Naive B cell (primary cell): ENCODE results near the gene CSTF2T. TPM values are rescaled to one million over a fixed set of nuclear protein-coding genes. Genes with fewer than 3 reads are reported as not detected.
A peak's percentile ranks its signal among the peaks of the same experiment; 100 is the strongest.

Experiments used
- ATAC-seq, 2 donors: fragments of 150-1000 bp; cut with Tn5 transposase; 2 replicates each; pipeline ENCODE4 v1.10.0; 2021; ENCODE audit warnings: low read depth in 2 of 2, mild to moderate bottlenecking in 2 of 2, moderate library complexity in 2 of 2
- DNase-seq: peaks from one replicate; pipeline ENCODE4 v3.0.0; 2022
- H3K27ac Mint-ChIP-seq, 6 donors: one replicate each; pipeline ENCODE4 v1.8.0; 2020 to 2022; ENCODE audit warnings: mild to moderate bottlenecking in 6 of 6, mixed read lengths in 6 of 6, moderate library complexity in 5 of 6, inconsistent platforms in 2 of 6
- H3K27me3 Mint-ChIP-seq, 3 donors: one replicate each; pipeline ENCODE4 v1.8.0; 2021 to 2022; ENCODE audit warnings: mixed read lengths in 3 of 3, mild to moderate bottlenecking in 1 of 3
- H3K36me3 Mint-ChIP-seq, 2 donors: one replicate each; pipeline ENCODE4 v1.8.0; 2020 to 2022; ENCODE audit warnings: mixed read lengths in 2 of 2, inconsistent platforms in 1 of 2, mild to moderate bottlenecking in 1 of 2
- H3K4me1 Mint-ChIP-seq, 3 donors: one replicate each; pipeline ENCODE4 v1.8.0; 2020 to 2022; ENCODE audit warnings: mixed read lengths in 3 of 3, inconsistent platforms in 1 of 3, mild to moderate bottlenecking in 1 of 3, moderate library complexity in 1 of 3
- H3K4me3 Mint-ChIP-seq, 8 donors: one replicate each; pipeline ENCODE4 v1.8.0; 2020 to 2022; ENCODE audit warnings: mild to moderate bottlenecking in 8 of 8, mixed read lengths in 8 of 8, moderate library complexity in 8 of 8, inconsistent platforms in 2 of 8
- H3K9me3 Mint-ChIP-seq, 7 donors: one replicate each; pipeline ENCODE4 v1.8.0; 2020 to 2022; ENCODE audit warnings: mixed read lengths in 7 of 7, mild to moderate bottlenecking in 5 of 7, inconsistent platforms in 2 of 7, moderate library complexity in 1 of 7
- polyA plus RNA-seq, 6 donors: library from polyadenylated mRNA; unstranded; fragments of 300-500 nt; fragmentation: Illumina TruSeq; gene quantifications; one replicate each; pipeline ENCODE4 v1.2.3, GENCODE V29; 2021; ENCODE audit warnings: low read depth in 6 of 6

Gene CSTF2T
- polyA plus RNA-seq = 10 to 100 TPM; 13.5 to 21.4 (median 17.7) TPM

- DNase-seq (peak; percentile 92), ATAC-seq (peak; percentile 91)
- peak within 1 kb of the TSS; percentile 94 to 100 (median 99) for H3K4me3 Mint-ChIP-seq
- H3K4me1 Mint-ChIP-seq = peaks cover 28 to 49% (median 39%) of the 10 kb centered on the region in 3 donors
- H3K36me3 Mint-ChIP-seq = peaks cover 7 to 15% of the 10 kb centered on the region in 2 donors
- peaks cover 0 to 7% (median 4%) of the 10 kb centered on the region in 3 donors for H3K27me3 Mint-ChIP-seq
- peaks cover 0 to 2% (median 0%) of the 10 kb centered on the region in 7 donors for H3K9me3 Mint-ChIP-seq
- peak within 1 kb of the TSS; percentile 98 to 100 (median 99) for H3K27ac Mint-ChIP-seq
Measured at GRCh38 chr10:51699475-51700227, at the start of gene CSTF2T. Gene CSTF2T, minus strand, starts transcription at chr10:51699595. Its CDS starts 46 bp downstream, at chr10:51699549.

GRCh38 chr10:51748959-51749358 lies 49.6 kb upstream of the CSTF2T start:
- Mint-ChIP-seq H3K36me3 (no peaks in the 10 kb centered on the region), H3K4me3 (no peak overlapping the region), H3K4me1 (no peaks in the 10 kb centered on the region)

GRCh38 chr10:51747216-51747615 lies 47.8 kb upstream of the CSTF2T start:
- ATAC-seq = no peak
- H3K36me3 Mint-ChIP-seq = no peaks in the 10 kb centered on the region
- peak overlapping the region in 1 of 6 donors; percentile 87 for H3K27ac Mint-ChIP-seq
- no peak for DNase-seq
- H3K9me3 Mint-ChIP-seq = no peaks in the 10 kb centered on the region
- H3K4me3 Mint-ChIP-seq = no peak overlapping the region
- H3K27me3 Mint-ChIP-seq = no peaks in the 10 kb centered on the region
- H3K4me1 Mint-ChIP-seq = peaks cover 7 to 12% (median 12%) of the 10 kb centered on the region in 3 donors

More at GRCh38 chr10:51748959-51749358, 49.6 kb upstream of the CSTF2T start:
- H3K9me3 Mint-ChIP-seq = no peaks in the 10 kb centered on the region
- DNase-seq (no peak), ATAC-seq (no peak)
- H3K27ac Mint-ChIP-seq = no peak overlapping the region
- H3K27me3 Mint-ChIP-seq = no peaks in the 10 kb centered on the region

- Mint-ChIP-seq H3K27me3 (no peaks in the 10 kb centered on the region), H3K4me1 (peaks cover 7 to 13% (median 12%) of the 10 kb centered on the region in 3 donors), H3K27ac (no peak overlapping the region), H3K36me3 (no peaks in the 10 kb centered on the region), H3K9me3 (no peaks in the 10 kb centered on the region), H3K4me3 (no peak overlapping the region)
- ATAC-seq (no peak), DNase-seq (no peak)
Measured at GRCh38 chr10:51745397-51745796, 46.0 kb upstream of the CSTF2T start.

GRCh38 chr10:51744235-51745000 lies 45.0 kb upstream of the CSTF2T start:
- no peaks in the 10 kb centered on the region for H3K27me3 Mint-ChIP-seq
- no peak overlapping the region for H3K4me3 Mint-ChIP-seq
- H3K27ac Mint-ChIP-seq = no peak overlapping the region
- no peaks in the 10 kb centered on the region for H3K36me3 Mint-ChIP-seq
- no peak for ATAC-seq
- no peak for DNase-seq
- no peaks in the 10 kb centered on the region for H3K9me3 Mint-ChIP-seq
- H3K4me1 Mint-ChIP-seq = peaks cover 7 to 13% (median 12%) of the 10 kb centered on the region in 3 donors

GRCh38 chr10:51743146-51743545 lies 43.8 kb upstream of the CSTF2T start:
- H3K27ac Mint-ChIP-seq = peak overlapping the region in 2 of 6 donors; percentile 55 to 78
- peak; percentile 68 to 71 for ATAC-seq
- H3K36me3 Mint-ChIP-seq = no peaks in the 10 kb centered on the region

GRCh38 chr10:51733057-51733456 lies 33.7 kb upstream of the CSTF2T start:
- Mint-ChIP-seq H3K4me3 (no peak overlapping the region), H3K27me3 (peaks cover 5 to 8% (median 5%) of the 10 kb centered on the region in 3 donors), H3K9me3 (peaks cover 0 to under 1% (median 0%) of the 10 kb centered on the region in 7 donors), H3K27ac (no peak overlapping the region), H3K4me1 (no peaks in the 10 kb centered on the region), H3K36me3 (no peaks in the 10 kb centered on the region)
- no peak for ATAC-seq
- DNase-seq = no peak

More at GRCh38 chr10:51743146-51743545, 43.8 kb upstream of the CSTF2T start:
- DNase-seq = no peak
- Mint-ChIP-seq H3K4me1 (peaks cover 7 to 13% (median 12%) of the 10 kb centered on the region in 3 donors), H3K27me3 (no peaks in the 10 kb centered on the region), H3K4me3 (peak overlapping the region in 2 of 8 donors; percentile 6 to 20), H3K9me3 (peaks cover 0 to under 1% (median 0%) of the 10 kb centered on the region in 7 donors)

GRCh38 chr10:51729822-51730555 lies 30.6 kb upstream of the CSTF2T start:
- no peaks in the 10 kb centered on the region for H3K4me1 Mint-ChIP-seq

GRCh38 chr10:51724038-51724437 lies 24.6 kb upstream of the CSTF2T start:
- Mint-ChIP-seq H3K4me3 (no peak overlapping the region), H3K4me1 (no peaks in the 10 kb centered on the region), H3K27me3 (peaks cover 0 to 9% (median 3%) of the 10 kb centered on the region in 3 donors), H3K36me3 (no peaks in the 10 kb centered on the region), H3K9me3 (peaks cover 0 to 7% (median 0%) of the 10 kb centered on the region in 7 donors), H3K27ac (peak overlapping the region in 1 of 6 donors; percentile 7)
- DNase-seq = no peak
- ATAC-seq = no peak

More at GRCh38 chr10:51729822-51730555, 30.6 kb upstream of the CSTF2T start:
- DNase-seq (no peak), ATAC-seq (no peak)
- H3K27ac Mint-ChIP-seq = no peak overlapping the region
- no peak overlapping the region for H3K4me3 Mint-ChIP-seq
- no peaks in the 10 kb centered on the region for H3K9me3 Mint-ChIP-seq
- H3K27me3 Mint-ChIP-seq = peaks cover 0 to 5% (median 5%) of the 10 kb centered on the region in 3 donors
- no peaks in the 10 kb centered on the region for H3K36me3 Mint-ChIP-seq

- Mint-ChIP-seq H3K4me3 (no peak overlapping the region), H3K27me3 (peaks cover 21 to 34% (median 34%) of the 10 kb centered on the region in 3 donors), H3K4me1 (no peaks in the 10 kb centered on the region), H3K9me3 (peaks cover 0 to 7% (median 0%) of the 10 kb centered on the region in 7 donors), H3K36me3 (no peaks in the 10 kb centered on the region), H3K27ac (no peak overlapping the region)
- DNase-seq = no peak
- no peak for ATAC-seq
Measured at GRCh38 chr10:51718804-51719291, 19.5 kb upstream of the CSTF2T start.

- H3K27ac Mint-ChIP-seq = no peak overlapping the region
- no peak overlapping the region for H3K4me3 Mint-ChIP-seq
- no peaks in the 10 kb centered on the region for H3K4me1 Mint-ChIP-seq
- no peaks in the 10 kb centered on the region for H3K9me3 Mint-ChIP-seq
- H3K27me3 Mint-ChIP-seq = peaks cover 21 to 34% (median 34%) of the 10 kb centered on the region in 3 donors
- DNase-seq (no peak), ATAC-seq (no peak)
- no peaks in the 10 kb centered on the region for H3K36me3 Mint-ChIP-seq
Measured at GRCh38 chr10:51716981-51717380, 17.6 kb upstream of the CSTF2T start.

- Mint-ChIP-seq H3K4me1 (no peaks in the 10 kb centered on the region), H3K4me3 (no peak overlapping the region), H3K36me3 (no peaks in the 10 kb centered on the region), H3K27ac (no peak overlapping the region), H3K27me3 (peaks cover 23 to 34% (median 26%) of the 10 kb centered on the region in 3 donors), H3K9me3 (no peaks in the 10 kb centered on the region)
- DNase-seq (no peak), ATAC-seq (no peak)
Measured at GRCh38 chr10:51711519-51711891, 12.1 kb upstream of the CSTF2T start.
